ENCODE measurements around the gene DCAF11. TPM values are rescaled to one million over a fixed set of nuclear protein-coding genes. Genes with fewer than 3 reads are reported as not detected.
A peak's percentile ranks its signal among the peaks of the same experiment; 100 is the strongest.

The DCAF11 gene
- total and polyA plus RNA-seq, 2 of the 13 experiments (the other 11 are each of a cell fraction or from before 2014, with no cell fraction given): 150 to 257 TPM

GRCh38 chr14:24113801-24114531 lies 611 bp upstream of the DCAF11 start (continued):
- TF ChIP-seq MTA3 (CRISPR knock-in tag; IDR thresholded peaks at IDR 0.05) (0 out of 2 replicates have a peak, but pooled peaks have one; percentile 25), ZNF720 (CRISPR knock-in tag; IDR thresholded peaks at IDR 0.05) (0 out of 2 replicates have a peak, but pooled peaks have one; percentile 90), ZNF660 (CRISPR knock-in tag; IDR thresholded peaks at IDR 0.05; ENCODE audit: borderline replicate concordance, low read depth) (peak; percentile 25; the same call in 1 of the 2 replicates), GFI1 (CRISPR knock-in tag; IDR thresholded peaks at IDR 0.05; ENCODE audit: borderline replicate concordance) (peak; percentile 92), IRF9 (CRISPR knock-in tag; IDR thresholded peaks at IDR 0.05; ENCODE audit: borderline replicate concordance) (peak; percentile 99), CSRNP2 (CRISPR knock-in tag; conservative IDR thresholded peaks at IDR 0.05; ENCODE audit: low read depth) (no peak), ZNF143 (CRISPR knock-in tag; IDR thresholded peaks at IDR 0.05) (peak; percentile 71), ZNF326 (CRISPR knock-in tag; IDR thresholded peaks at IDR 0.05; ENCODE audit: borderline replicate concordance) (0 out of 2 replicates have a peak, but pooled peaks have one; percentile 12), ERF (CRISPR knock-in tag; IDR thresholded peaks at IDR 0.05) (peak; percentile 99), SOX13 (IDR thresholded peaks at IDR 0.05) (peak; percentile 75), SOX13 (CRISPR knock-in tag; conservative IDR thresholded peaks at IDR 0.05 in 1 of 2, IDR thresholded peaks at IDR 0.05 in 1 of 2) (peak; percentile 90 to 99), SOX5 (CRISPR knock-in tag; IDR thresholded peaks at IDR 0.05; ENCODE audit: borderline replicate concordance) (peak; percentile 97), DNMT3B (CRISPR knock-in tag; conservative IDR thresholded peaks at IDR 0.05) (peak; percentile 95; the same call in 1 of the 2 replicates), TP53 (CRISPR knock-in tag; conservative IDR thresholded peaks at IDR 0.05) (peak; percentile 43; the same call in 1 of the 2 replicates), ZNF747 (CRISPR knock-in tag; IDR thresholded peaks at IDR 0.05; ENCODE audit: borderline replicate concordance) (peak; percentile 99), ZNF136 (CRISPR knock-in tag; IDR thresholded peaks at IDR 0.05; ENCODE audit: low read depth) (peak; percentile 97), NFYC (CRISPR knock-in tag; IDR thresholded peaks at IDR 0.05) (peak; percentile 74), ZNF615 (CRISPR knock-in tag; IDR thresholded peaks at IDR 0.05; ENCODE audit: borderline replicate concordance) (peak; percentile 98), ARID5B (CRISPR knock-in tag; IDR thresholded peaks at IDR 0.05) (peak; percentile 99), ZNF614 (CRISPR knock-in tag; IDR thresholded peaks at IDR 0.05; ENCODE audit: borderline replicate concordance) (peak; percentile 100), MEIS1 (CRISPR knock-in tag; IDR thresholded peaks at IDR 0.05; ENCODE audit: borderline replicate concordance) (peak; percentile 97), ZNF282 (IDR thresholded peaks at IDR 0.05; ENCODE audit: partially characterized antibody) (no peak), ZNF530 (CRISPR knock-in tag; IDR thresholded peaks at IDR 0.05; ENCODE audit: low read depth) (no peak), ZNF232 (CRISPR knock-in tag; IDR thresholded peaks at IDR 0.05; ENCODE audit: borderline replicate concordance) (peak; percentile 87)
